Psoas muscle (tissue), 8 donors: ENCODE results near the gene SRR. TPM values are rescaled to one million over a fixed set of nuclear protein-coding genes. Genes with fewer than 3 reads are reported as not detected.
A peak's percentile ranks its signal among the peaks of the same experiment; 100 is the strongest.
"Not testable (repeated sequence)": the region's sequence is repeated elsewhere in the genome, so short reads cannot be mapped to it uniquely, and the experiment has no call there.

ENCODE experiments used
- ATAC-seq, 4 donors: fragments of 200-7000 bp; cut with Tn5 transposase; one replicate each; pipeline ENCODE4 v1.9.1; 2020; ENCODE audit warnings: moderate library complexity in 3 of 4, mild to moderate bottlenecking in 2 of 4
- DNase-seq, 2 donors: peaks; one replicate each; pipeline ENCODE4 v3.0.0-alpha.2; 2020
- H3K27ac ChIP-seq: fragments of 200-600 bp; one replicate; pipeline ENCODE4 v1.8.0; 2022
- H3K27me3 ChIP-seq, 3 donors: fragments of 200-600 bp in 1 of 3; one replicate each; pipeline versions ENCODE4 v1.6.1 to v1.8.0; 2013 to 2022; ENCODE audit warnings: low read length in 2 of 3, mild to moderate bottlenecking in 2 of 3, moderate library complexity in 1 of 3; ENCODE audit not compliant: insufficient read depth in 3 of 3
- H3K36me3 ChIP-seq, 2 donors: fragments of 200-600 bp in 1 of 2; one replicate each; pipeline versions ENCODE4 v1.6.1 to v1.8.0; 2013 to 2022; ENCODE audit warnings: low read depth in 1 of 2, mild to moderate bottlenecking in 1 of 2, moderate library complexity in 1 of 2; ENCODE audit not compliant: insufficient read depth in 1 of 2
- H3K4me1 ChIP-seq: fragments of 200-600 bp; one replicate; pipeline ENCODE4 v1.8.0; 2022
- H3K4me3 ChIP-seq: fragments of 200-600 bp; one replicate; pipeline ENCODE4 v1.8.0; 2022; ENCODE audit warnings: mild to moderate bottlenecking
- H3K9me3 ChIP-seq: fragments of 200-600 bp; one replicate; pipeline ENCODE4 v1.8.0; 2022
- WGBS, 3 donors: extraction: QIAGEN DNeasy Blood & Tissue Kit; methylation state at CpG; one replicate each; pipeline versions ENCODE4 v1.1.6 to v1.1.7; 2013; 5-methylcytosine and 5-hydroxymethylcytosine counted together
- intact Hi-C, 2 donors: fragments of 100-400 bp; cut with DNase I; formaldehyde crosslinking; loops; one replicate each; pipeline versions ENCODE4 v1.11.0 to v1.14.2; 2022
- long read RNA-seq, 2 donors: library from polyadenylated mRNA; unstranded; transcript quantifications; one replicate each; pipeline ENCODE4 v2.0.0, GENCODE V29; 2021
- polyA plus RNA-seq, 3 donors: library from polyadenylated mRNA; stranded (reverse); fragments of 200-250 nt; gene quantifications; one replicate each; pipeline ENCODE4 v1.2.3, GENCODE V29; 2013
- total RNA-seq, 4 donors: library from RNA; stranded (reverse); fragmentation: NEBNext Ultra II Directional in 2 of 4; extraction: Animal tissue kit (Norgen Biotek cat#: 25700) in 2 of 4; gene quantifications; one replicate each; pipeline versions ENCODE4 v1.2.1 to v1.2.4, GENCODE V29; 2021 to 2023
- TF ChIP-seq, protein P1 (sequence below): fragments of 200-600 bp; IDR thresholded peaks from one replicate; pipeline ENCODE4 v1.8.0; 2022; ENCODE audit warnings: antibody characterized with exemption
- donor health status: healthy with polysubstance abuse.
- donor health status: DM: no; HTN: no; CAD: no; lungs with moderate emphysema.
- donor health status: Bipolar disorder and iron deficiency.
- donor health status: healthy.
- donor health status: DM: yes; HTN: yes; CAD: no.
- donor health status: DM: no; HTN: no; CAD: no.
- donor health status: DM: no; HTN: no; CAD: no.
- donor health status: DM: yes; HTN: yes; CAD: no.

SRR gene, protein sequence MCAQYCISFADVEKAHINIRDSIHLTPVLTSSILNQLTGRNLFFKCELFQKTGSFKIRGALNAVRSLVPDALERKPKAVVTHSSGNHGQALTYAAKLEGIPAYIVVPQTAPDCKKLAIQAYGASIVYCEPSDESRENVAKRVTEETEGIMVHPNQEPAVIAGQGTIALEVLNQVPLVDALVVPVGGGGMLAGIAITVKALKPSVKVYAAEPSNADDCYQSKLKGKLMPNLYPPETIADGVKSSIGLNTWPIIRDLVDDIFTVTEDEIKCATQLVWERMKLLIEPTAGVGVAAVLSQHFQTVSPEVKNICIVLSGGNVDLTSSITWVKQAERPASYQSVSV
- total RNA-seq (1 to 10 TPM; 3.9 to 9.1 (median 5.4) TPM), polyA plus RNA-seq (1 to 10 TPM; 2.2 to 9.6 (median 3.0) TPM)
- long read RNA-seq, donor 1, partial matches to known transcripts, result 0 of 4 reads
- long read RNA-seq, donor 1, other reads (novel, unspliced or antisense), result 1 of 4 reads
- long read RNA-seq, donor 2, partial matches to known transcripts, result 0 of 6 reads
- long read RNA-seq, donor 2, other reads (novel, unspliced or antisense), result 5 of 6 reads

DNA sequence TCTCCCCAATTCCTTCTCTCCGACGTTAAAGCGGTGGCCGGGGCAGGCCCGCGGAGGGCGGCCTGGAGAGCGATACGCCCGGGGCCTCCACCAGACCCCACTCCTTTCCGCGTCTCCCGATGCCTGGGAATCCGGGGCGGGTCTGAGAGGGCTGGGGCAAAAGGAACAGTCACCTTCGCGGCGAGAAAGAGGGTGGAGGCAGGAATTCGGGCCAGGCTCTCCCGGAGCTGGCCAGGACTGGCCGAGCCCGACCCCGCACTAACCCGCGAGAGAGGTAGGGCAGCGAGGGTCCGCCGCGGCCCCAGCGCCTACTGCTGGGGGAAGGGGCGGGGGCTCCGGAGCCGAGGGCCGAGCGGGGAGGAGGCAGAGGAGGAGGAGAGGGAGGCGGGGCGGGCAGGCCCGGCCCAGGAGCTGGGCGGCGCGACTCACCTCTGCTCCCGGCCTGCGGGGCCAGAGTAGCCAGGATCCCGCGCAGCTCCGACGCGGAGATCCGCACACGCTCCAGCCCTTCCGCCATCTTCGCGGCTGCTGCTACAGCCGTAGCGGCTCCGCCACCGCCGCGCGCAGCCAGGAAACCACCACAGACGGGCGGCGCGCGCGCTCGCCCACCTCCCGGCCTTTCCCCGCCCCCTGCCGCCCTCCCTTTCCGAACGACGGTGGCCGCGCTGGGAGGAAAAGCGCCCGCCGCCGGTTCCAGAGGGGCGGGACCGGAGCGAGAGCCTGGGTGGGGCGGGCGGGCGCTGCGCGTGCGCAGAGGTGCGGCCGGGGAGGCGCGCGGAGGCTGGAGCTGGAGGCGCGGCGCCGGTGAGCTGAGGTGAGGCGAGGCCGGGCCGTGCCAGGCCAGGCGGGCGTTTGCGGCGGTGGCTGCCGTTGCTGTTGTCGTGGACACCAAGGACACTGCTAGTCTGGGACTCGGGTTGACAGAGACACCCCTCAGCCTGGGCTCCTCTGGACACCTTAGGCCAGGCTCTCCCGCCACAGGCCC lies at the start of gene SRR, which contains the start of gene SMG6:
Gene SRR (plus strand): TSS at position 747 of the 985 bp plus-strand sequence. CDS start 11,611 bp downstream, outside the sequence.
Gene SMG6 (minus strand): TSS at position 582 of the 985 bp plus-strand sequence. CDS start 65 bp downstream, at position 517.
- DNase-seq, result peak; percentile 95 to 96
- no peaks in the 10 kb centered on the region for H3K27me3 ChIP-seq
- H3K4me1 ChIP-seq, result peaks cover 3% of the 10 kb centered on the region
- intact Hi-C loops, result loop anchor here in 1 of 2 donors (2.0 kb wide), 1 partner anchor 33 kb away; the partner anchor contains the start of genes SGSM2 and TSR1
- WGBS, 3 donors, result 0 to 1% (median 0%) methylated on average over 39 to 106 of the region's 108 CpGs
- peak; percentile 96 to 97 (median 96) for ATAC-seq
- H3K4me3 ChIP-seq, result peak within 1 kb of the TSS; percentile 92
- peak within 1 kb of the TSS; percentile 95 for H3K27ac ChIP-seq
- no peaks in the 10 kb centered on the region for H3K9me3 ChIP-seq
- TF ChIP-seq, protein P1, sequence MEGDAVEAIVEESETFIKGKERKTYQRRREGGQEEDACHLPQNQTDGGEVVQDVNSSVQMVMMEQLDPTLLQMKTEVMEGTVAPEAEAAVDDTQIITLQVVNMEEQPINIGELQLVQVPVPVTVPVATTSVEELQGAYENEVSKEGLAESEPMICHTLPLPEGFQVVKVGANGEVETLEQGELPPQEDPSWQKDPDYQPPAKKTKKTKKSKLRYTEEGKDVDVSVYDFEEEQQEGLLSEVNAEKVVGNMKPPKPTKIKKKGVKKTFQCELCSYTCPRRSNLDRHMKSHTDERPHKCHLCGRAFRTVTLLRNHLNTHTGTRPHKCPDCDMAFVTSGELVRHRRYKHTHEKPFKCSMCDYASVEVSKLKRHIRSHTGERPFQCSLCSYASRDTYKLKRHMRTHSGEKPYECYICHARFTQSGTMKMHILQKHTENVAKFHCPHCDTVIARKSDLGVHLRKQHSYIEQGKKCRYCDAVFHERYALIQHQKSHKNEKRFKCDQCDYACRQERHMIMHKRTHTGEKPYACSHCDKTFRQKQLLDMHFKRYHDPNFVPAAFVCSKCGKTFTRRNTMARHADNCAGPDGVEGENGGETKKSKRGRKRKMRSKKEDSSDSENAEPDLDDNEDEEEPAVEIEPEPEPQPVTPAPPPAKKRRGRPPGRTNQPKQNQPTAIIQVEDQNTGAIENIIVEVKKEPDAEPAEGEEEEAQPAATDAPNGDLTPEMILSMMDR, result no peak
- peaks cover 0 to 34% of the 10 kb centered on the region in 2 donors for H3K36me3 ChIP-seq

DNA sequence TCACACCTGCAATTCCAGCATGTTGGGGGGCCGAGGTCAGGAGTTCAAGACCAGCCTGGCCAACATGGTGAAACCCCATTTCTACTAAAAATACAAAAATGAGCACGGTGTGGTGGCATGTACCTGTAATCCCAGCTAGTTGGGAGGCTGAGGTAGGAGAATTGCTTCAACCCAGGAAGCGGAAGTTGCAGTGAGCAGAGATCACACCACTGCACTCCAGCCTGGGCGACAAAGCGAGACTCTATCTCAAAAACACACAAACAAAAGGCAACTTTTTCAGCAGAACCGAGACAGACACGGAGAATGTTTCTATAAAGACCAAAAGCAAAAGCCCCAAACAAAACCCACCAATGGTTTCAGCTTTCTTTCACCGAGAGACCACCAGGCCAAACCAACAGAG lies 44.9 kb upstream of the SRR start:
- H3K27ac ChIP-seq, H3K4me3 ChIP-seq, H3K9me3 ChIP-seq, H3K36me3 ChIP-seq, ATAC-seq, intact Hi-C loops, H3K27me3 ChIP-seq, DNase-seq: not testable (repeated sequence)
- H3K4me1 ChIP-seq, result peaks cover 10% of the 10 kb centered on the region
- WGBS, 3 donors, result 95 to 97% (median 96%) methylated on average over 8 of the region's 8 CpGs

DNA sequence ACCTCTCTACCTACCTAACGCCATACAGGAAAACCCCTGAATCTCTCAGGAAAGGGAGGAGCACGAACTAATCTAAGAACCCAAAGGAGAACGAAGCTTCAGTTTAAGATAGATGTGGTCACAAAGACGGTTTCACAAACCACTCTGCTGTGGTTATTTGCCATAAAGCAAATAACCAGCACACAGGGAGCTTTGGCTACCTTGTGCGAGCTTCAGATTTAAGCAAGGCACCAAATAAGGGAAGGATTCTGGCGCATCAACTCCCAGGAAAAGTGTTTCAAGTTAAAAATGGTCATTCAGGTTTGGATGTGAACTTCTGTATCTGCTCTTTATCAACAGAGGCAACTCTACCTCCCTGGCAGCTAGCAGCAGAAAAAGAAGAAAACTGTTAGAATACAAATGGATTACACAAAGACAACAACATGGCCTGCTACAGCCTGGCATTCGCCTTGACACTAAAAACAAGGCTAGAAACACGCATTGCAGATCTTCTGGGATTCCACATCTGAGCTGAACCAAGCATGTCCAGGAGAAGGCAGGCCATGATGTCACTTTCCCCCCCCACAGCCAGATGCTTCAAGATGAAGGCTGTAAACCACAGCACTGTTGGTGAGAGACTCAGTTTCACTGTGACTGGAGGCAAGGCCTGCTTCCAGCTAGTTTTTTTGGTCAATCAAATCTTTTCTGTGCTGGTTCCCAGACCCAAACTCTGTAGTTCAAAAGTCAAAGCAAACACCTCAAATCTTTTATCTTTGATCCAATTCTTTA lies 43.8 kb upstream of the SRR start:
- WGBS, 3 donors, result 80 to 90% (median 80%) methylated on average over 8 of the region's 8 CpGs
- Histone ChIP-seq H3K4me1 (peaks cover 21% of the 10 kb centered on the region), H3K4me3 (no peak overlapping the region), H3K36me3 (peaks cover 3 to 4% of the 10 kb centered on the region in 2 donors), H3K27me3 (no peaks in the 10 kb centered on the region), H3K9me3 (no peaks in the 10 kb centered on the region), H3K27ac (no peak overlapping the region)
- no peak for DNase-seq
- intact Hi-C loops, result no loop called here
- TF ChIP-seq, protein P1, result no peak
- ATAC-seq, result no peak

DNA sequence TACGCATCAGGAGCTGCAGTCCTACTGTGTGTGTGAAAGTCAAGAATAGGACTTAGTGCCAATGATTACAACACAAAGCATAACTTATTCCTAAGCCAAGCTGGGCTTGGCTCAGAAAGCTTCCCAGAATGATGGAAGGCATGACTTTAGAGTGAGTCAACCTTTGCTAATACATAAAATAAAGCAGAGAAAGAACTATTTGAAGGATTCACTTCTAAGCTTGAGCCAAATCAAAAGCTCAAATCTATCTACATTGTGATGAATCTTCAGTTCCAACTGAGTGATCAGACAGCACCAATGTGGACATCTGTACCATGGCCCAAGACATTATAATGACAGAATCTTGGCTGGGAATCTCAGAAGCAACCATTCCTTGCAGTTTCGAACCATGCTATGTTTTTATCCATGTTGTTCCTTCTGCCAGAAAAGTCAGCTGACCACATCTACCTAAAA lies 41.6 kb upstream of the SRR start:
- Histone ChIP-seq H3K27me3 (no peaks in the 10 kb centered on the region), H3K36me3 (peaks cover 4 to 13% of the 10 kb centered on the region in 2 donors), H3K4me3 (no peak overlapping the region), H3K9me3 (no peaks in the 10 kb centered on the region), H3K4me1 (peaks cover 21% of the 10 kb centered on the region), H3K27ac (peak overlapping the region; percentile 6)
- ATAC-seq (peak in 3 of 4 donors; percentile 51 to 66 (median 57)), DNase-seq (no peak)
- 63 to 67% (median 66%) methylated on average over 2 of the region's 2 CpGs for WGBS, 3 donors
- TF ChIP-seq, protein P1, result no peak
- intact Hi-C loops, result no loop called here
